ENCODE data around the gene CENPX.
A peak's percentile ranks its signal among the peaks of the same experiment; 100 is the strongest.

Gene CENPX

DNA sequence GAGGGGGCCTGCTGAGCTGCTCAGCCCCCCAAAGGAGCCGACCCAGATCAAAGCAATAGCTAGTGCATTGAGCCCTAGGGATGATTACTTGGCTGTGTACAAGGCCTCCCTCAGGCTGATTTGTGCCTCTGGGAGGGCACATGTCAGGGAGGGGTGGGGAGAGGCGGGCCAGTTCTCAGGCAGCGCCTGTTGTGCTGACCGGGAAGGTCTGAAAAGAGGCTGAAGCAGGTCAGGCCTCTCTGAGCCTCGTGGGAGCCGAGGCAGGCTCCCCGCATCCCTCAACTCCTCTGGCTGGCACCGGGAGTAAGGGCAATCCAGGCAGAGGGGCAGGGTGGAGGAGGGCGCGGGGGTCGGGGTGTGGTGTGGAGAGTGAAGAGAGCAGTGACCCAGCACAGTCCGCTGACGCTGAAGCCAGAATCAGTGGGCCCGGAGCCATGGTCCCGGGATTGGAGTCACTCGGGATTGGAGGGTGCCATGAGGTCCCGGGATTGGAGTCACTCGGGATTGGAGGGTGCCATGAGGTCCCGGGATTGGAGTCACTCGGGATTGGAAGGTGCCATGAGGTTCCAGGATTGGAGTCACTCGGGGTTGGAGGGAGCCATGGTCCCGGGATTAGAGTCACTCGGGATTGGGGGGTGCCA lies 11.8 kb upstream of the CENPX start:
- Histone ChIP-seq H3K4me1 (ENCODE audit: control extremely low read depth in 1 of 4, control insufficient read depth in 4 of 4, insufficient read depth in 4 of 4, low read length in 3 of 4) (peaks cover 0 to 39% (median 37%) of the 10 kb centered on the region in 4 experiments), H3K27ac (ENCODE audit: insufficient read depth in 1 of 2, low read depth in 1 of 2, low read length in 2 of 2, poor library complexity in 1 of 2, severe bottlenecking in 2 of 2) (no peak overlapping the region), H3K27me3 (replicated peaks in 2 of 5; ENCODE audit: control insufficient read depth in 4 of 5, insufficient read depth in 5 of 5, low read length in 4 of 5) (no peaks in the 10 kb centered on the region), H3K36me3 (ENCODE audit: control insufficient read depth in 4 of 4, insufficient read depth in 4 of 4, low read length in 3 of 4) (peaks cover 0 to 14% (median 2%) of the 10 kb centered on the region in 4 experiments), H3K4me3 (ENCODE audit: control insufficient read depth in 1 of 7, extremely low read depth in 1 of 7, insufficient read depth in 4 of 7, low read depth in 2 of 7, low read length in 6 of 7) (no peak overlapping the region), H3K9me3 (ENCODE audit: control extremely low read depth in 1 of 5, control insufficient read depth in 4 of 5, insufficient read depth in 2 of 5, low read depth in 1 of 5, low read length in 4 of 5) (no peaks in the 10 kb centered on the region)
- POLR2A ChIA-PET, result no interaction called here
- WGBS (ENCODE audit: insufficient coverage), result 97% methylated on average over 20 of the region's 23 CpGs
- DNase-seq, result no peak
- CTCF ChIA-PET, result interaction anchor here (0.6 to 1.2 kb wide), 3 partner anchors 9 to 120 kb away, joined by 3 to 4 read pairs (median 3); no protein-coding TSS in a partner anchor

DNA sequence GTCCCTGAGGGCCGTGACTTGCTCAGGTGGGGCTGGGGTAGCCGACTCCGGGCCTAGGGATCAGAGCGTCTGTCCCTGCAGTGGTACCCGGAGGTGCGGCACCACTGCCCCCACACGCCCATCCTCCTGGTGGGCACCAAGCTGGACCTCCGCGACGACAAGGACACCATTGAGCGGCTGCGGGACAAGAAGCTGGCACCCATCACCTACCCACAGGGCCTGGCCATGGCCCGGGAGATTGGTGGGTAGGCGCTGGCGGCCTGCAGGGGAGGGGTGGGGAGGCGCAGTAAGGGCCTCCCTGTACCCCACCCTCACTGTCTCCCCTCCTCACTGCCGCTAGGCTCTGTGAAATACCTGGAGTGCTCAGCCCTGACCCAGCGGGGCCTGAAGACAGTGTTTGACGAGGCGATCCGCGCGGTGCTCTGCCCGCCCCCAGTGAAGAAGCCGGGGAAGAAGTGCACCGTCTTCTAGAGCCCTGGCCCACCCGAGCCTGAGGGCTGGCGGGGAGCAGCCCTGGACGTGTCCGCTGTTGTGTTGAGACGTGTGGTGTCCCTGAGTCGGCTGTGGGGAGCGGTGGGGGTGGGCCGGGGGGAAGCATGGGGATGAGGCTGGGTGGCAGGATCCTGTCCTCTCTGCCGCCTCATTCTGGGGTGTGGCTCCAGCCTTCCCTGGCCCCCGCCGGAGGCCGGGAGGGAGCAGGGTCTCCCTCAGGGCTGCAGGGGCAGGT lies 10.8 kb upstream of the CENPX start:
- H3K27ac ChIP-seq (ENCODE audit: insufficient read depth in 1 of 2, low read depth in 1 of 2, low read length in 2 of 2, poor library complexity in 1 of 2, severe bottlenecking in 2 of 2), result no peak overlapping the region
- ChIA-PET POLR2A (no interaction called here), CTCF (interaction anchor here (0.6 kb wide), 1 partner anchor 73 kb away, joined by 3 read pairs; no protein-coding TSS in a partner anchor)
- no peak for DNase-seq
- no peaks in the 10 kb centered on the region for H3K9me3 ChIP-seq (ENCODE audit: control extremely low read depth in 1 of 5, control insufficient read depth in 4 of 5, insufficient read depth in 2 of 5, low read depth in 1 of 5, low read length in 4 of 5)
- H3K36me3 ChIP-seq (ENCODE audit: control insufficient read depth in 4 of 4, insufficient read depth in 4 of 4, low read length in 3 of 4), result peaks cover 0 to 20% (median 4%) of the 10 kb centered on the region in 4 experiments
- no peak overlapping the region for H3K4me3 ChIP-seq (ENCODE audit: control insufficient read depth in 1 of 7, extremely low read depth in 1 of 7, insufficient read depth in 4 of 7, low read depth in 2 of 7, low read length in 6 of 7)
- 98% methylated on average over 26 of the region's 38 CpGs for WGBS (ENCODE audit: insufficient coverage)
- H3K4me1 ChIP-seq (ENCODE audit: control extremely low read depth in 1 of 4, control insufficient read depth in 4 of 4, insufficient read depth in 4 of 4, low read length in 3 of 4), result peaks cover 0 to 39% (median 36%) of the 10 kb centered on the region in 4 experiments
- no peaks in the 10 kb centered on the region for H3K27me3 ChIP-seq (replicated peaks in 2 of 5; ENCODE audit: control insufficient read depth in 4 of 5, insufficient read depth in 5 of 5, low read length in 4 of 5)

DNA sequence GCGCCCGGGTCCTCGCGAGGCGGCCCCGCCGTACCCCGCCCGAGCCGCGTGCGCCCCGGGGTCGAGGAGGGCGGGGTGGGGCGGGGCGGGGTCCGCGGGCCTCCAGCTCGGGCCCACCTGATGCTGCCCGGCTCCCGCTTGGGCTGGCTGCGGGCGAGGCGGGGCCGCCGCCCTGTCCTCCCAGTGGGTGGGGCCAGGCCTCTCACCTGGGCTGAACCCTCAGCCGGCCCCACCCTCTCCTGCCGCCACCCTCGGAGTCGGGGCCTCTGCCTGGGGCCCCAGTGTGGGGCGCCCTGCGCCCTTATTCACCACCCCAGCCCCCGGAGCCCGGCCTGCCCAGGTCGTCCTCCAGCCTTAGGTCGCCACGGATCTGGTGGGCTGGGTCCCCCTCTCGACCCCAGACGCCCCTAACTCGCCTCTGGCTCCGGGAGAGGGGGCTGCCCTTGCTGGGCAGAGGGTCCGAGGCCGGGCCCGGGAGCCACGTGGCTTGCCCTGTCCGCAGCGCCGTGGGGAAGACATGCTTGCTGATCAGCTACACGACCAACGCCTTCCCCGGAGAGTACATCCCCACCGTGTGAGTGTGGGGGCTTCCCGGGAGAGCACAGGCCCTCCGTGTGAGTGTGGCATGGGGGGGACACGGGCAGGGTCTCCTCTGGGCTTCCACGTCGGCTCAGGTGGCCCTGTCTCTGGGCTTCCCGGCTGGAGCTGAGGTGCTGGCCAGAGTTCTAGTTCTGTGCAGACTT lies 9.4 kb upstream of the CENPX start:
- peak overlapping the region in 1 of 2 experiments; percentile 25 for H3K27ac ChIP-seq (ENCODE audit: insufficient read depth in 1 of 2, low read depth in 1 of 2, low read length in 2 of 2, poor library complexity in 1 of 2, severe bottlenecking in 2 of 2)
- 10% methylated on average over 46 of the region's 59 CpGs for WGBS (ENCODE audit: insufficient coverage)
- peak in 1 of 3 donors; percentile 13 for DNase-seq
- H3K36me3 ChIP-seq (ENCODE audit: control insufficient read depth in 4 of 4, insufficient read depth in 4 of 4, low read length in 3 of 4), result peaks cover 0 to 27% (median 5%) of the 10 kb centered on the region in 4 experiments
- peaks cover 0 to 36% (median 31%) of the 10 kb centered on the region in 4 experiments for H3K4me1 ChIP-seq (ENCODE audit: control extremely low read depth in 1 of 4, control insufficient read depth in 4 of 4, insufficient read depth in 4 of 4, low read length in 3 of 4)
- no peaks in the 10 kb centered on the region for H3K9me3 ChIP-seq (ENCODE audit: control extremely low read depth in 1 of 5, control insufficient read depth in 4 of 5, insufficient read depth in 2 of 5, low read depth in 1 of 5, low read length in 4 of 5)
- ChIA-PET CTCF (interaction anchor here (0.9 kb wide), 1 partner anchor 32 kb away, joined by 3 read pairs; no protein-coding TSS in a partner anchor), POLR2A (interaction anchor here (1.3 kb wide), 1 partner anchor 105 kb away, joined by 3 read pairs; the partner anchor contains the start of gene MAFG)
- H3K4me3 ChIP-seq (ENCODE audit: control insufficient read depth in 1 of 7, extremely low read depth in 1 of 7, insufficient read depth in 4 of 7, low read depth in 2 of 7, low read length in 6 of 7), result peak overlapping the region in 6 of 7 experiments; percentile 13 to 69 (median 62)
- H3K27me3 ChIP-seq (replicated peaks in 2 of 5; ENCODE audit: control insufficient read depth in 4 of 5, insufficient read depth in 5 of 5, low read length in 4 of 5), result no peaks in the 10 kb centered on the region

DNA sequence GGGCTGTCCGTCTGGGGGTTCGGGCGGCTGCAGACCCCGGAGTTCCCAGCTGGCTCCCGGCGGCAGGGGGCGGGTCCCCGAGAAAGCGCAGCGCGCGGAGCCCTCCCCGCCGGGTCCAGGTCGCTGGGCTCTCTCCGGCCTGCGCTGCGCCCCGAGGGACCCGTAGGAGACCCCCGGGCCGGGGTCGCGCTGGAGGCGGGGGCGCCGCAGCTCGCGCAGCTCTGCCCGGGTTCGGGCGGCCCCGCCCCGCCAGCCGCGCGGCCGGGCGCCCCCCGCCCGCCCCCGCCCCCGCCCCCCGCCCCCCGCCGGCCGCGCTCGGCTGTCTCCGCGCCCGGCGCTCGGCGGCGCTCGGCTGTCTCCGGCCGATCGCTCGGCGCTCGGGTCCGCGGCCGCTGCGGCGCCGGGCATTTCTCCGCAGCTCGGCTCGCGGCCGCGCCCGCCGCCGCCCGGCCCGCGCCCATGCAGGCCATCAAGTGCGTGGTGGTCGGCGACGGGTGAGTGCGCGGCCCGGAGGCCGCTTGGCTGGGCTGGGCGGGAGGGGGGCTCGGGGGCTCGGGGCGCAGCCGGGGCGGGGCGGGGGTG lies 8.7 kb upstream of the CENPX start, which contains the start of gene RAC3:
RAC3 (plus strand) TSS at position 376 of the 582 bp plus-strand sequence; CDS start at position 460, 84 bp downstream.
- CTCF ChIA-PET, result interaction anchor here (1.1 to 2.3 kb wide), 2 partner anchors 10 to 87 kb away, joined by 3 to 7 read pairs; no protein-coding TSS in a partner anchor
- 0% methylated on average over 35 of the region's 96 CpGs for WGBS (ENCODE audit: insufficient coverage)
- peak within 1 kb of the TSS; percentile 45 to 79 (median 65) for H3K4me3 ChIP-seq (ENCODE audit: control insufficient read depth in 1 of 7, extremely low read depth in 1 of 7, insufficient read depth in 4 of 7, low read depth in 2 of 7, low read length in 6 of 7)
- peaks cover 0 to 27% (median 6%) of the 10 kb centered on the region in 4 experiments for H3K36me3 ChIP-seq (ENCODE audit: control insufficient read depth in 4 of 4, insufficient read depth in 4 of 4, low read length in 3 of 4)
- peak in 2 of 3 donors; percentile 46 to 50 for DNase-seq
- H3K27me3 ChIP-seq (replicated peaks in 2 of 5; ENCODE audit: control insufficient read depth in 4 of 5, insufficient read depth in 5 of 5, low read length in 4 of 5), result no peaks in the 10 kb centered on the region
- H3K9me3 ChIP-seq (ENCODE audit: control extremely low read depth in 1 of 5, control insufficient read depth in 4 of 5, insufficient read depth in 2 of 5, low read depth in 1 of 5, low read length in 4 of 5), result no peaks in the 10 kb centered on the region
- peak within 1 kb of the TSS in 1 of 2 experiments; percentile 25 for H3K27ac ChIP-seq (ENCODE audit: insufficient read depth in 1 of 2, low read depth in 1 of 2, low read length in 2 of 2, poor library complexity in 1 of 2, severe bottlenecking in 2 of 2)
- peaks cover 0 to 35% (median 24%) of the 10 kb centered on the region in 4 experiments for H3K4me1 ChIP-seq (ENCODE audit: control extremely low read depth in 1 of 4, control insufficient read depth in 4 of 4, insufficient read depth in 4 of 4, low read length in 3 of 4)
- POLR2A ChIA-PET, result interaction anchor here (1.3 kb wide), 1 partner anchor 104 kb away, joined by 3 read pairs; the partner anchor contains the start of gene MAFG

DNA sequence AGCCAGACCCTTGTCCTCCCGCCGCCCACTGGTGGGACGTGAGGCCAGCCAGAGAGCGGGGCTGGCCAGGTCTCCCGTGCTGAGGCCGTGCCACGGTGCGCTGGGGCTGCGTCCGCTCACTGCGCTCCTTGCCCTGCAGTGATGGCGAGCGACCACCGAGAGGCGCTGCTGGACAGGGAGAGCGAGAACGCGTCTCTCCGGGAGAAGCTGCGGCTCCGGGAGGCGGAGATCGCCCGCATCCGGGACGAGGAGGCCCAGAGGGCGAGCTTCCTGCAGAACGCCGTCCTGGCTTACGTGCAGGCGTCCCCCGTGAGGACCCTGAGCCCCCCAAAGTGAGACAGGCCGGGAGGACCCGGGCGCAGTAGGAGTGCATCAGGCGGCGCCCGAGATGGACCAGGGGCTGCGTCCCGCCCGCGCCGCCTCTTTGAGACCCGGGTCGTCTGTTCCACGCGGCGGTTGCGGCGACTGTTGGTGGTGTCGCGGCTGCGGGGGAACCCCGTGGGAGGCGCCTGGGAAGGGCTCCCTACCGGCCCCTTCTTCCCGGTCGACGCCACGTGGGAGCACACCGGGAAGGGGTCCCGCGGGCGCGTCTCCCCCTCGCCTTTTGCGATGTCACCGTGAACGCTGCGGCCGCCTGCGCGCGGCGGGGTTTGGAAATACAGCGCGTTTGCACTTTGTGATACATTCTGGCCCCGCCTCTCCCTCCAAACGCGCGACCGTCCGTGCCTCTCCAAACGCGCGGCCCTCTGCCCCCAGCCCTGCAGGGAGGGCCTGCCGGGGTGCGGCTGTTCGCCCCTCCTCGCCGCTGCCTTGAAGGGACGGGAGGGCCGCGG lies 8.0 kb upstream of the CENPX start:
- peaks cover 0 to 21% (median 6%) of the 10 kb centered on the region in 4 experiments for H3K36me3 ChIP-seq (ENCODE audit: control insufficient read depth in 4 of 4, insufficient read depth in 4 of 4, low read length in 3 of 4)
- H3K4me1 ChIP-seq (ENCODE audit: control extremely low read depth in 1 of 4, control insufficient read depth in 4 of 4, insufficient read depth in 4 of 4, low read length in 3 of 4), result peaks cover 0 to 33% (median 22%) of the 10 kb centered on the region in 4 experiments
- WGBS (ENCODE audit: insufficient coverage), result under 1% methylated on average over 90 of the region's 94 CpGs
- no peaks in the 10 kb centered on the region for H3K9me3 ChIP-seq (ENCODE audit: control extremely low read depth in 1 of 5, control insufficient read depth in 4 of 5, insufficient read depth in 2 of 5, low read depth in 1 of 5, low read length in 4 of 5)
- H3K27me3 ChIP-seq (replicated peaks in 2 of 5; ENCODE audit: control insufficient read depth in 4 of 5, insufficient read depth in 5 of 5, low read length in 4 of 5), result no peaks in the 10 kb centered on the region
- CTCF ChIA-PET, result interaction anchor here (0.6 to 3.2 kb wide), 16 partner anchors 8 to 208 kb away, joined by 3 to 18 read pairs (median 3); no protein-coding TSS in a partner anchor
- H3K4me3 ChIP-seq (ENCODE audit: control insufficient read depth in 1 of 7, extremely low read depth in 1 of 7, insufficient read depth in 4 of 7, low read depth in 2 of 7, low read length in 6 of 7), result peak overlapping the region; percentile 45 to 79 (median 65)
- POLR2A ChIA-PET, result interaction anchor here (1.0 to 1.4 kb wide), 2 partner anchors 35 to 77 kb away, joined by 3 to 4 read pairs; partner anchors contain the start of gene DUS1L
- H3K27ac ChIP-seq (ENCODE audit: insufficient read depth in 1 of 2, low read depth in 1 of 2, low read length in 2 of 2, poor library complexity in 1 of 2, severe bottlenecking in 2 of 2), result no peak overlapping the region
- DNase-seq, result peak; percentile 77 to 88 (median 84)
